Activated CD4-positive, alpha-beta T cell treated with anti-CD3 and anti-CD28 coated beads for 1 hour (primary cell): Measurements from ENCODE around the gene CCDC185.

Experiments
- DNase-seq: peaks from one replicate; pipeline ENCODE4 v3.0.0-alpha.2; 2020

The CCDC185 gene

GRCh38 chr1:223443397-223443796 is 50.2 kb downstream of the CCDC185 start:
- no peak for DNase-seq

- no peak for DNase-seq
These were observed 51.2 kb downstream of the CCDC185 start for GRCh38 chr1:223444411-223444810.
